Stimulated activated CD8-positive, alpha-beta memory T cell treated with anti-CD3 and anti-CD28 coated beads, Interleukin-12 subunit alpha, Interleukin-12 subunit beta, amount 100 ng/mL, for 1 hour (primary cell): ENCODE data around the gene PIEZO2.
"Not testable (repeated sequence)": the region's sequence is repeated elsewhere in the genome, so short reads cannot be mapped to it uniquely, and the experiment has no call there.

Experiments used
- DNase-seq: peaks from one replicate; pipeline ENCODE4 v3.0.0-alpha.2; 2020; ENCODE audit warnings: low read depth

Gene PIEZO2

GRCh38 chr18:10971717-10972116 lies 177.7 kb downstream of the PIEZO2 start:
- DNase-seq = no peak

GRCh38 chr18:10965119-10965518 lies 184.2 kb downstream of the PIEZO2 start:
- no peak for DNase-seq

GRCh38 chr18:10953672-10954071 lies 195.7 kb downstream of the PIEZO2 start:
- no peak for DNase-seq

- DNase-seq = no peak
Measured at GRCh38 chr18:10951631-10952544, 197.5 kb downstream of the PIEZO2 start.

GRCh38 chr18:10950876-10951630 lies 198.3 kb downstream of the PIEZO2 start:
- DNase-seq = no peak

- DNase-seq = no peak
Measured at GRCh38 chr18:10950080-10950875, 199.1 kb downstream of the PIEZO2 start.

GRCh38 chr18:10949655-10950054 lies 199.7 kb downstream of the PIEZO2 start:
- DNase-seq = no peak

- DNase-seq = no peak
Measured at GRCh38 chr18:10948421-10948820, 200.9 kb downstream of the PIEZO2 start.

GRCh38 chr18:10946058-10946457 lies 203.3 kb downstream of the PIEZO2 start:
- no peak for DNase-seq

- no peak for DNase-seq
Measured at GRCh38 chr18:10942998-10943397, 206.4 kb downstream of the PIEZO2 start.

- DNase-seq = no peak
Measured at GRCh38 chr18:10939822-10940221, 209.5 kb downstream of the PIEZO2 start.

GRCh38 chr18:10937743-10938640 lies 211.4 kb downstream of the PIEZO2 start:
- no peak for DNase-seq

- no peak for DNase-seq
Measured at GRCh38 chr18:10936176-10937053, 213.0 kb downstream of the PIEZO2 start.

- no peak for DNase-seq
Measured at GRCh38 chr18:10935588-10935987, 213.8 kb downstream of the PIEZO2 start.

GRCh38 chr18:10933648-10934047 lies 215.7 kb downstream of the PIEZO2 start:
- not testable (repeated sequence) for DNase-seq

- no peak for DNase-seq
Measured at GRCh38 chr18:10930076-10930475, 219.3 kb downstream of the PIEZO2 start.

GRCh38 chr18:10928772-10929373 lies 220.5 kb downstream of the PIEZO2 start:
- no peak for DNase-seq

- DNase-seq = no peak
Measured at GRCh38 chr18:10928011-10928771, 221.2 kb downstream of the PIEZO2 start.
